K562 (cell line): ENCODE results near the gene TTC28. TPM values are rescaled to one million over a fixed set of nuclear protein-coding genes. Genes with fewer than 3 reads are reported as not detected.

Experiments used
- ATAC-seq: fragments of 200-7000 bp; cut with Tn5 transposase; 3 replicates; pipeline ENCODE4 v1.9.1; 2020; ENCODE audit warnings: moderate library complexity
- BruUV-seq: library from RNA; stranded (reverse); fragments of 400-500 nt; replicated peaks from 2 replicates; lab custom pipeline; 2021; lab: Mats Ljungman, UMichigan
- CTCF ChIA-PET: fragments of 300-600 bp; formaldehyde crosslinking; extraction: SDS; loops from one replicate; lab custom pipeline; 2021; ENCODE audit warnings: low intra/inter-chr PET ratio; lab: Yijun Ruan, JAX
- POLR2A ChIA-PET: fragments of 300-600, 350-650 bp; sonication (Branson Sonifier 250); formaldehyde crosslinking; extraction: SDS; loops from one replicate; lab custom pipeline; 2021; ENCODE audit warnings: antibody characterized with exemption, inconsistent platforms; lab: Yijun Ruan, JAX
- DNase-seq, 4 experiments: peaks; one replicate each; pipeline versions ENCODE4 v3.0.0 to v3.0.0-alpha.2; 2011 to 2018; ENCODE audit warnings: low spot score in 3 of 4, mixed read lengths in 3 of 4; ENCODE audit errors: extremely low read depth in 1 of 4
- FAIRE-seq: peaks from 2 replicates; lab custom pipeline; 2011; peaks lifted over from hg19 to GRCh38; lab: Jason Lieb, UNC
- H2AFZ ChIP-seq: 2 replicates; pipeline ENCODE4 v1.6.0; 2011; ENCODE audit warnings: low read depth, low read length, control low read depth, inconsistent platforms
- H3K27ac ChIP-seq: fragments of 200-600 bp; 3 replicates; pipeline ENCODE4 v1.8.0; 2011; ENCODE audit warnings: low read depth, mild to moderate bottlenecking, control low read depth, inconsistent platforms, low read length, moderate library complexity, mixed read lengths; ENCODE audit errors: extremely low read depth
- H3K27me3 ChIP-seq, 2 experiments: fragments of 300-600 bp in 1 of 2; 2 replicates in 1 of 2; 3 replicates in 1 of 2; pipeline versions ENCODE4 v1.6.0 to v1.8.0; 2011; ENCODE audit warnings: inconsistent platforms in 2 of 2, low read length in 2 of 2, mild to moderate bottlenecking in 1 of 2, mixed read lengths in 1 of 2, moderate library complexity in 1 of 2; ENCODE audit not compliant: control insufficient read depth in 2 of 2, insufficient read depth in 2 of 2
- H3K36me3 ChIP-seq: fragments of 300-600 bp; 3 replicates; pipeline ENCODE4 v1.8.0; 2011; ENCODE audit warnings: mild to moderate bottlenecking, low read length, inconsistent platforms; ENCODE audit not compliant: control insufficient read depth, insufficient read depth
- H3K4me1 ChIP-seq, 2 experiments: fragments of 200-600 bp in 1 of 2; replicated peaks in 1 of 2; 2 replicates in 1 of 2; 3 replicates in 1 of 2; pipeline versions ENCODE4 v1.5.1 to v1.8.0; 2011; ENCODE audit warnings: inconsistent platforms in 2 of 2, low read length in 2 of 2, mild to moderate bottlenecking in 1 of 2, mixed read lengths in 1 of 2, moderate library complexity in 1 of 2; ENCODE audit not compliant: control insufficient read depth in 2 of 2, insufficient read depth in 2 of 2
- H3K4me2 ChIP-seq: 2 replicates; pipeline ENCODE4 v1.6.1; 2011; ENCODE audit warnings: low read length, control low read depth, inconsistent platforms, mixed read lengths; ENCODE audit not compliant: insufficient read depth
- H3K4me3 ChIP-seq: fragments of 200-600 bp; sonication (generic), shearing (Covaris generic); 2 replicates; pipeline ENCODE4 v1.5.1; 2016; ENCODE audit warnings: control low read depth, inconsistent platforms
- H3K79me2 ChIP-seq: fragments of 200-600 bp; 3 replicates; pipeline ENCODE4 v1.8.0; 2011; ENCODE audit warnings: low read length, inconsistent platforms; ENCODE audit not compliant: control insufficient read depth, insufficient read depth
- H3K9ac ChIP-seq, 2 experiments: 2 replicates each; pipeline versions ENCODE4 v1.6.0 to v1.6.1; 2011; ENCODE audit warnings: low read depth in 2 of 2, low read length in 2 of 2, control low read depth in 1 of 2, inconsistent platforms in 1 of 2, mild to moderate bottlenecking in 1 of 2, mixed read lengths in 1 of 2; ENCODE audit not compliant: insufficient read depth in 1 of 2
- H3K9me1 ChIP-seq: one replicate; pipeline ENCODE4 v1.6.0; 2011; ENCODE audit warnings: inconsistent platforms, mild to moderate bottlenecking, low read length, moderate library complexity; ENCODE audit not compliant: control insufficient read depth, insufficient read depth
- H3K9me3 ChIP-seq: replicated peaks from 2 replicates; pipeline ENCODE4 v1.5.1; 2011; ENCODE audit warnings: low read depth, low read length, inconsistent platforms; ENCODE audit not compliant: control insufficient read depth, insufficient read depth
- H4K20me1 ChIP-seq: replicated peaks from 2 replicates; pipeline ENCODE4 v1.6.1; 2011; ENCODE audit warnings: low read length, inconsistent platforms, mixed read lengths; ENCODE audit not compliant: control insufficient read depth, insufficient read depth
- MAFF ChIP-seq: IDR thresholded peaks from 2 replicates; pipeline ENCODE4 v1.6.1; 2012; ENCODE audit warnings: low read length, improper control_type of control experiment
- POLR2A ChIP-seq: fragments of 450-650 bp; conservative IDR thresholded peaks from 2 replicates; pipeline ENCODE4 v1.6.1; 2016
- ZKSCAN1 ChIP-seq: fragments of 150-350 bp; IDR thresholded peaks from 2 replicates; pipeline ENCODE4 v1.6.1; 2016; ENCODE audit warnings: low read depth, low read length
- WGBS: fragments of 100-300 bp; shearing (Covaris generic); methylation state at CpG from one replicate; pipeline ENCODE4 v1.1.6; 2016; ENCODE audit warnings: low coverage, mixed read lengths; ENCODE audit not compliant: insufficient coverage; ENCODE audit errors: missing lambda C conversion rate; 5-methylcytosine and 5-hydroxymethylcytosine counted together
- in situ Hi-C: fragments of 300-500 bp; cut with MboI; formaldehyde crosslinking; loops from 4 replicates; pipeline ENCODE4 v1.15.0; 2018; ENCODE audit warnings: inconsistent platforms, mixed read lengths
- intact Hi-C: fragments of 100-400 bp; cut with micrococcal nuclease; formaldehyde crosslinking; loops from 2 replicates; pipeline ENCODE4 v1.14.2; 2022
- polyA plus RNA-seq, 8 experiments: library from polyadenylated mRNA; depleted of rRNA in 4 of 8; stranded (reverse) in 5 of 8; unstranded in 3 of 8; fragments of >200 nt; fragmentation: Nextera tagmentation in 2 of 8; fragmentation: Illumina TruSeq in 1 of 8; extraction: Ambion mirVana in 2 of 8; extraction: Trizol in 1 of 8; gene quantifications; 2 replicates each; pipeline versions ENCODE4 v1.2.1 to v1.2.3, GENCODE V29; 2011 to 2014; ENCODE audit warnings: inconsistent platforms in 1 of 8, missing spikeins in 1 of 8
- total RNA-seq, 7 experiments: library from RNA; depleted of rRNA in 6 of 7; stranded (reverse); fragments of >200 nt in 6 of 7; fragmentation: Illumina TruSeq in 2 of 7; extraction: Trizol in 2 of 7; gene quantifications; 2 replicates each; pipeline versions ENCODE4 v1.2.1 to v1.2.3, GENCODE V29; 2011 to 2021; ENCODE audit warnings: low replicate concordance in 1 of 7
- TF ChIP-seq, protein P1 (sequence below): fragments of 250-450 bp; sonication (Bioruptor Pico); IDR thresholded peaks from 2 replicates; pipeline ENCODE4 v1.8.0; 2022; ENCODE audit warnings: inconsistent platforms

TTC28 gene
- total and polyA plus RNA-seq, 9 of the 15 experiments (the other 6 are each of a cell fraction or from before 2014, with no cell fraction given): 0.22 to 10.7 (median 3.1) TPM

DNA sequence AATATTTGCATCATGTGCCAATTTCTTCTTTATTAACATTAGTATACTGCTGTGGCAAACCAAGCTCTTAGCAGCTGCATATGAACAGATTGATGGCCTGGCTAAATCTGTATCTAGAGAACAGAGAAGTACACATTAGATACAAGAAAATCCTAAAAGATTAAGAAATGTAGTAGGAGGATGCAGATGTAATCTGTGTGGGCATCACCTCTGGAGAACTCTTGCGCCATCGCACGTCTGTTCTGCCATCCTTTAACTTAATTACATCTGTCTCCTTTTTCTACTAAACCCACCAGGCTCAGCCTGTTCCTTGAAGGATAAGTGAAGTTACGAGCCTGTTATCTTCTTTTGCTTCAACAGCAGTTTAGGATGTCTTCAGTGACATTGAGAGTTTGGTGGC, 564.2 kb downstream of the TTC28 start:
- BruUV-seq: no TSS peak
- DNase-seq (no peak), FAIRE-seq (no peak), ATAC-seq (no peak)
- intact Hi-C loops: no loop called here
- CTCF ChIA-PET: no interaction called here
- no peak overlapping the region for H3K27ac ChIP-seq
- POLR2A ChIA-PET: no interaction called here
- in situ Hi-C loops: no loop called here
- no peaks in the 10 kb centered on the region for H3K36me3 ChIP-seq
- H2AFZ ChIP-seq: no peak overlapping the region
- H3K4me3 ChIP-seq: no peak overlapping the region
- H3K79me2 ChIP-seq: no peaks in the 10 kb centered on the region
- H4K20me1 ChIP-seq: no peaks in the 10 kb centered on the region
- H3K27me3 ChIP-seq: no peaks in the 10 kb centered on the region
- 62% methylated on average over 4 of the region's 4 CpGs for WGBS
- H3K4me2 ChIP-seq: no peak overlapping the region
- no peak overlapping the region for H3K9ac ChIP-seq
- peaks cover 0 to 9% of the 10 kb centered on the region in 2 experiments; a peak in 1 of 5 replicates for H3K4me1 ChIP-seq
- no peaks in the 10 kb centered on the region for H3K9me1 ChIP-seq
- H3K9me3 ChIP-seq: no peaks in the 10 kb centered on the region
- TF ChIP-seq ZKSCAN1: no peak
- TF ChIP-seq POLR2A: no peak
- no peak for TF ChIP-seq MAFF
- TF ChIP-seq, protein P1, sequence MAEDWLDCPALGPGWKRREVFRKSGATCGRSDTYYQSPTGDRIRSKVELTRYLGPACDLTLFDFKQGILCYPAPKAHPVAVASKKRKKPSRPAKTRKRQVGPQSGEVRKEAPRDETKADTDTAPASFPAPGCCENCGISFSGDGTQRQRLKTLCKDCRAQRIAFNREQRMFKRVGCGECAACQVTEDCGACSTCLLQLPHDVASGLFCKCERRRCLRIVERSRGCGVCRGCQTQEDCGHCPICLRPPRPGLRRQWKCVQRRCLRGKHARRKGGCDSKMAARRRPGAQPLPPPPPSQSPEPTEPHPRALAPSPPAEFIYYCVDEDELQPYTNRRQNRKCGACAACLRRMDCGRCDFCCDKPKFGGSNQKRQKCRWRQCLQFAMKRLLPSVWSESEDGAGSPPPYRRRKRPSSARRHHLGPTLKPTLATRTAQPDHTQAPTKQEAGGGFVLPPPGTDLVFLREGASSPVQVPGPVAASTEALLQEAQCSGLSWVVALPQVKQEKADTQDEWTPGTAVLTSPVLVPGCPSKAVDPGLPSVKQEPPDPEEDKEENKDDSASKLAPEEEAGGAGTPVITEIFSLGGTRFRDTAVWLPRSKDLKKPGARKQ (CRISPR knock-in tag): no peak
- TF ChIP-seq, all 486 proteins: peak for 0
